HG03469 (cell line): ENCODE data around the gene FGF21.
"Not testable (repeated sequence)": the region's sequence is repeated elsewhere in the genome, so short reads cannot be mapped to it uniquely, and the experiment has no call there.

Experiments
- ATAC-seq: cut with Tn5 transposase; IDR thresholded peaks from one replicate; pipeline ENCODE4 v1.9.1; 2021; ENCODE audit warnings: mild to moderate bottlenecking, moderate library complexity, moderate number of reproducible peaks; ENCODE audit not compliant: unreplicated experiment

The FGF21 gene, protein sequence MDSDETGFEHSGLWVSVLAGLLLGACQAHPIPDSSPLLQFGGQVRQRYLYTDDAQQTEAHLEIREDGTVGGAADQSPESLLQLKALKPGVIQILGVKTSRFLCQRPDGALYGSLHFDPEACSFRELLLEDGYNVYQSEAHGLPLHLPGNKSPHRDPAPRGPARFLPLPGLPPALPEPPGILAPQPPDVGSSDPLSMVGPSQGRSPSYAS

DNA sequence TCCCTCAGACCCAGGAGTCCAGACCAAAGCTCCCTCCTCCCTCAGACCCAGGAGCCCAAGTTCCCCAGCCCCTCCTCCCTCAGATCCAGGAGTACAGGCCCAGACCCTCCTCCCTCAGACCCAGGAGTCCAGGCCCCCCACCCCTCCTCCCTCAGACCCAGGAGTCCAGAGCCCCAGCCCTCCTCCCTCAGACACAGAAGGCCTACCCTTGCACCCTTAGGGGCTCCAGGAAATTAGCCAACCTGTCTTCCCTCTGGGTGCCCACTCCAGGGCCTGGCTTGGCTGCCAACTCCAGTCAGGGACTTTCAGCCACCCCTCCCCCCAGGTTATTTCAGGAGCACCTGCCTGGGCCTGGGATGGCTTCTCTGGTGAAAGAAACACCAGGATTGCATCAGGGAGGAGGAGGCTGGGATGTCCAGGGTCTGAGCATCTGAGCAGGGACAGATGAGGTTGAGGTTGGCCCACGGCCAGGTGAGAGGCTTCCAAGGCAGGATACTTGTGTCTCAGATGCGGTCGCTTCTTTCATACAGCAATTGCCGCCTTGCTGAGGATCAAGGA is at the start of gene FGF21:
TSS of gene FGF21 (plus strand) at position 441 of the 558 bp plus-strand sequence. CDS start 713 bp downstream, outside the sequence.
- ATAC-seq: no peak

DNA sequence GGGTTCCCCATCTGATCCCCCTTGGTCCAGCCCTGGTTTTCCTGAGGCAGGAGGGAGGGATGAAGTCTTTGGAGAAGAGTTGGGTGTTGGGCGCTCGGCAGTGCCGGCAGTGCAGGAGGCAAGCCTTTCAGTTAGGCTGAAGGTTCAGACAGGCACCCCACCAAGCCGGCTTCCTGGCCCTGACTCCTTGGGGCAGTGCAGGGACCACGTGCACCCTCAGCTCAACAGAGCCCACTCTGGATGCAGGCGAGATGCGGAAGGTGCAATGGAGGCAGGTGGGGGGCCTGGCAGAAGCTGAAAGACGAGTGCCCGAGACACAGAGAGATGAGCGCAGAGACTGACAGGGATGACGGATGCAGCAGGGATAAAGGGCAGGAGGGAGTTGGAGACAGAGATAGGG is 46.9 kb upstream of the FGF21 start:
- no peak for ATAC-seq

DNA sequence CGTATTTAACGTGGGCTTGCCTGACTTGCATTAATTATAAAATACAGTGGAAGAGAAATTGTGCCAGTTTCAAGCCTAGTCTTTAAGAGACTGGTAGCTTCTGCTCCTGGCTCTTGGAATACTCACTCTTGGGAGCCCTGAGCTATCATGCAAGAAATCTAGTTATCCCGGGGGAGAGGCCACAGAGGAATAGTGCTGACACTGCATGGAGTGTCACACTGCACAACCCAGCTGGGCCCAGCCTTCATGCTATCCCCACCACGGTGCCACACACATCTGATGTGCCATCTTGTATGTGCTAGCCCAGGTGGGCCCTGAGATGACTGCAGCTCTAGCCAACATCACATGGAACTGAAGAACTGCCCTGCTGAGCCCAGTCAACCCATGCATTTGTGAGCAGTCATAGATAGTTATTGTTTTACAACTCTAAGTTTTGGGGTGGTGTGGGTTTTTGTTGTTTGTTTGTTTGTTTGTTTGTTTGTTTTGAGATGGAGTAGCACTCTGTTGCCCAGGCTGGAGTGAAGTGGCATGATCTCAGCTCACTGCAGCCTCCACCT is 44.1 kb upstream of the FGF21 start:
- no peak for ATAC-seq

DNA sequence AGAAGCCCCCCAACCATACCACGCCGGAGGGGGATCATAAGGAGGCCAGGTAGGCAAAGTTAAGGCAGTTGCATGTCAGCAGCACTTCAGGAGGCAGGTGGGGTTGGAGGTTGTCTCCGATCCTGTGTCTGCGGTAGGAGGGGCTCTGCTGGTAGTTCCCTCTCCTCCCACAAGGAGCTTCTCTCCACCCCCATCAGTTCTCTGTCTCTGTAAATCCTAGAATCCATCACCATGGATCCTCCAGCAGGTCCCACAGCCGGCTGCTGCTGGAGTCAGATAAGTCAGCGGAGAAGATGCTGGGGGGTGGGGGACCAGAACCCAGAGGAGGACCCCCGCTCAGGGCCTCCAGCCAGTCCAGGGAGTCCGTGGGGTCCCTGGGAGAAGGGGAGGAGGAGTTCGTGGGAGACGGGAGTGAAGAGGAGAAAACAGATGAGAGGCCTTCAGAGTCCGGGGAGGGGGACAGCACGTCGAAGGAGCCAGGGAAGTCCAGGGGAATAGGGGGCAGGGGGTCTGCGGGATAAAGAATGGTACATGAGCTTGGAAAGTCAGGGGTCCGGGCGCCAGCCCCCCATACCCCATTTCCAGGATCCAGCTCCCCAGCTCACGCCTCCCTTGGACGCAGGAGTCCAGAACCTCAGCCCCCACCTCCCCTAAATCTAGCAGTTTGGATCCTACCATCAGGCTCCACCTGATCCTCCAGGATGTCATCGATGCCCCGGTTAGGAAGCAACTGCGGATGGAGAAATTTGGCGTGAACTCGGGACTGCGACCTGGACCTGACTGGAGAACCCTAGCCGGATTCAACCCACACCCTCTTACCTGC is 42.1 kb upstream of the FGF21 start:
- no peak for ATAC-seq

DNA sequence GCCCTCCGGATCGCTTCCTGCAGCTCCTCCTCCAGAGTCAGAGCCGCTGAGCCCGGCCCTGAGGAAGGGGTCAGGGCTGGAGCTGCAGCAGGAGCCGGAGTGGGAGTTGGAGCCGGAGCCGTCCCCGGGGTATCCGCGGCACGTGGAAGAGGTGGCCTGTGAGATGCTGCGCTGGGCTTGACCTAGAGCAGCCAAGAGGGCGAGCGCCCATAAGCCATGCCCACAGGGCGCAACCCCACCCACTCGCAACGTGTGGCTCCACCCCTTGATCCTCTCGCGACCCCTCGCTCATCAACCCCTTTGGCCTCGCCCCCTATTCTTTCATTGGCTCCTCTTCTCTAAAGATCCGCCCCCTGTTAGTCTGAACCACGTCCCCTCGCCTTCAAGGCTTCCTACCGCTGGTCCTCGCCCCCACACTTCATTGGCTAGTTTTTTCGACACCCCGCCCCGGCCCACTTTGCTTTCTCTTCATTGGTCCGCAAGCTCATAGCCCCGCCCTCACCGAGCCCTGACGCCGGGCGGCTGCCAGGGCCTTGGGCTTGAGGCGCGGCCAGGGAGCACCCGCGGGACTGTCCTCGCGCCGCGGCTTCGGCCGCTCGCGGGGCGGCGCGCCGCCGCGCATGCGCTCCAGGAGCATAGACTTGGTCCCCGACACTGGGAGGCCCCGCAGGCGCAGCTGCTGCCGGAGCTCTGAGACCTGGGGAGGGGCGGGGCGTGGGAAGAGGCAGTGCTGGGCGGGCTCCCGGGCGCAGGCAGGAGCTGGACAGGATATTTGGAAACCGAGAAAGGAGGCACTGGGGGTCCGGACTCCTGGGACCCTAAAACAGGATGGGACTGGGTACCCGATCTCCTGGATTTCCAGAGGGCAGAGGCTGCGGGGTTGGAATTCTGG is 41.2 kb upstream of the FGF21 start:
- peak; percentile 57 for ATAC-seq

DNA sequence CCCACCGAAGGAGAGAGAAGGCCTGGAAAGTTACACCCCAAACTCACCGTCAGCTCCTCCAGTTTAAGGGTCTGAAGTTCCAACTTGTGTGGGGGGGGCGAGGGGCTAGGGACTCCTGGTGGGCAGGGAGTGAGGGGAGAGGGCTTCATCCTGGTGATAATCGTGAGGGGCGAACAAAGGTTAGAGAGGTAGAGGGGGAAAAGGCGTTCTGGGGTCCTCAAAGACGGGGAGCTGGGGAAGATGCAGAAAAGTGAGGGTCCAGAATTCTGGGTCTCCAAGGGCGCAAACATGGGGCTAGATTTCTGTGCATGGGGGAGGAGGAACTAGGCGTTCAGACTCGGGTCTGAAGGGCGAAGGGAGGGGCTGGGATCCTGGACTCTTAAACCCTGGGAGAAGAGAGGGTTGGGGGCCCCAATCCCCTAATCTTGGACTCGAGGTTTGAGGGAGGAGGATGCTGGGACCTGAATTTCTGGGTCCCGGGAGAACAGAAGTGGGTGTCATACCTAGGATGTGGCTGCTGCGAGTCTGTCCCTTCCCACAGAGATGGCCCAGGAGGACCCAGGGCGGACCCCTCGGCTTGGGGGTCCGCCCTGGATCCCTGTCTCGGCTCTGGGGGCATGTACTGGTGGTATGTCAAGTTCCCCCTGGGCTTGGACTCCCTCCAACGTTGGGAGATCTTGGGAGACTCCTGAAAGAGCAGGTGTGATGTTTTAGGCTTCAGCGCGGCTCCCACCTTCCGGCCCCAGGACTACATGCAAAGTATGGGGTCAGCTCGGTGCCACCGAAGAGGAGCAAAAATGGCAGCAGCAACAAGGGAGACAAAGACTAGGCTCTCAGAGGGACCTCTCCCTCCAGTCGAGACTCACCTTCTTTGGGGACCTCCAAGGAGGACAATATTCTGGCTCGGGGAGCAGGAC is 40.3 kb upstream of the FGF21 start:
- ATAC-seq: no peak

DNA sequence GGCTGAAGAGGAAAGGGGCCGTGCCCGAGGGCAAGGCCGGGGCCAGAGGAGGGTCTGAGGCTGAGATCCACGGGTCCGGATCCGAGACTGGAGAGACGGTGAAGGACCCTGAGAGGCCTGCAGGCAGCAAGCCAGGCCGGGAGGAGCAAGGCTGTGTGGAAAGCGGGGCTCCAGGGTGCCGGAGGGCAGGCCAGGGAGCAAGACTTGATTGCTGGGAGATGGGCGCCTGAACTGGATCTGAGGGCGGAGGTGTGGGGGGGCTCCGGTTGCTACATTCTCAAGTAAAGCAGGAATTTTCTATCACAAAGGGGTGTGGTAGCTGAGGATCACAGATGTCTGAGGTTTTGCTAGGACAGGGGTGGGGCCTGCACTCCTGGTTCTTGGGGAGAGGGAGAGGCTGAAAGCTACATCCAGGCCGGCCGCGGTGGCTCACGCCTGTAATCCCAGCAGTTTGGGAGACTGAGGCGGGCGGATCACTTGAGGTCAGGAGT is 39.6 kb upstream of the FGF21 start:
- no peak for ATAC-seq

DNA sequence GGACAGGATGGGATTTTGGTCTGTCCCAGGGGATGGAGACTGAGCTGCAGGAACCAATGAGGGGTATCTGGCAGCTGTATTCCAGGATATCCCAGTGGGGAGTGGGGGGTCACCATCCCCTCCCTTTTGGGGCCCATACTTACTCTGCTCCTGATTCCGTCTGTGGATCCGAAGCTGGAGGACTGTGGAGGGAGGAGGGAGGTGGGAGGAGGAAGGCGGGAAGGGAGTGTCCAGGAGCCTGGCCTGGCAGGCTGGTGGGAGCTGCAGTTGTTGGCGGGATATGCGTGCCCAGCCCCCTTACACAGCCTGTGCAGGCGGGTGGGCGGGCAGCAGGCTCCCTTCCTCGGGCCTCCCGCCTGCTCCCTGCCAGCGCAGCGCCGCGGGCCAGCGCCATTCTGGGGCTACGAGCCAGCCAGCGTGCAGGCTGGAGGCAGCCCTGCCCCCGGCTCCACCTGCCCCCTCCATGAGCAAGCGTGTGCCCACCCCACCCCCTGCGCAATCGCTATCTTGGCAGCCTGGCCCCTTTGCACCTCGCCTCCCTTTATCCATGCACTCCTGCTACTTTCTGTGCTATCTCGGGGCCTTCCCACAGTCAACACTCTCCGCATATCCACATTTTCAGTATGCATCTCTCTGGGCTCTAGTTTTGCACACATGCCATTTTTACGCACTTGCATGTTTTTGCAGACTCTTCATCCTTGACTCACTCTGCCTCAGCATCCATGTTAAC is 38.6 kb upstream of the FGF21 start:
- ATAC-seq: no peak

DNA sequence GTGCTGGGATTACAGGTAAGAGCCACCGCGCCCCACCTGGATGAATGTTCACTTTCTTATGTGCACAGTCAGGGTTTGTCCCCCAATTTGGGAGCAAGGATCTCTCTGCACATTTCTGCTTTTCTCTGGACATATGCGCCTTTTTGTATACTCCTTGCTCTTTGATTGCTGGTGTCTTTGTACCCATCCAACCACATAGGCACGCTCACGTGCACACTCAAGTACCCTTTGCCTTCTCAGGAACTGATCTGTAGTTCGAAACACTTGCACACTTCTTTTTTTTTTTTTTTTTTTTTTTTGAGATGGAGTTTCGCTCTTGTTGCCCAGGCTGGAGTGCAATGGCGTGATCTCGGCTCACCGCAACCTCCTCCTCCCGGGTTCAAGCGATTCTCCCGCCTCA is 37.2 kb upstream of the FGF21 start:
- ATAC-seq: not testable (repeated sequence)

DNA sequence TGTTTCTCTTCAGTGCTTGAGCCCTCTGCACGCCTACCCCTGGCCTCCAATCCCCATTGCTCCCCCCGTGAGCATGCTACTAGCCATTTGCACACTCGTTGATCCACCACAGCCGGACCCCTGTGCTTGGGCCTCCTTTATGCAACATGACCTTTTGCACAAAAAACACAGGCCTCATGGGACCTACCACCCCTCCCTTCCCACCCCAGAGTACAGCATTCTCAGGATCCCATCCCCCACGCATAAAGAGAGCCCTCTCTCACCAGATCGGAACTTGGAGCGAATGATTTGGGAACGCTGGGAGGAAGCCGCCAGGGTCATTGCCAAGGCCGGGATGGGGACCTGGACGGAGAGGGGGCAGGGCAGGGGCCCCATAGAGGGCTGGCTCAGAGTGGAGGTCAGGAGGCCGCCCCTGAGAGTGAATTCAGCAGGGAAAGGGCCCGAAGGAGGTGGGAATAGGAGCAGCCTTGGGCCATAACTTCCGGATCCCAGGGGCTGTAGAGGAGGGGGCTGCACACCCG is 36.6 kb upstream of the FGF21 start:
- ATAC-seq: no peak

DNA sequence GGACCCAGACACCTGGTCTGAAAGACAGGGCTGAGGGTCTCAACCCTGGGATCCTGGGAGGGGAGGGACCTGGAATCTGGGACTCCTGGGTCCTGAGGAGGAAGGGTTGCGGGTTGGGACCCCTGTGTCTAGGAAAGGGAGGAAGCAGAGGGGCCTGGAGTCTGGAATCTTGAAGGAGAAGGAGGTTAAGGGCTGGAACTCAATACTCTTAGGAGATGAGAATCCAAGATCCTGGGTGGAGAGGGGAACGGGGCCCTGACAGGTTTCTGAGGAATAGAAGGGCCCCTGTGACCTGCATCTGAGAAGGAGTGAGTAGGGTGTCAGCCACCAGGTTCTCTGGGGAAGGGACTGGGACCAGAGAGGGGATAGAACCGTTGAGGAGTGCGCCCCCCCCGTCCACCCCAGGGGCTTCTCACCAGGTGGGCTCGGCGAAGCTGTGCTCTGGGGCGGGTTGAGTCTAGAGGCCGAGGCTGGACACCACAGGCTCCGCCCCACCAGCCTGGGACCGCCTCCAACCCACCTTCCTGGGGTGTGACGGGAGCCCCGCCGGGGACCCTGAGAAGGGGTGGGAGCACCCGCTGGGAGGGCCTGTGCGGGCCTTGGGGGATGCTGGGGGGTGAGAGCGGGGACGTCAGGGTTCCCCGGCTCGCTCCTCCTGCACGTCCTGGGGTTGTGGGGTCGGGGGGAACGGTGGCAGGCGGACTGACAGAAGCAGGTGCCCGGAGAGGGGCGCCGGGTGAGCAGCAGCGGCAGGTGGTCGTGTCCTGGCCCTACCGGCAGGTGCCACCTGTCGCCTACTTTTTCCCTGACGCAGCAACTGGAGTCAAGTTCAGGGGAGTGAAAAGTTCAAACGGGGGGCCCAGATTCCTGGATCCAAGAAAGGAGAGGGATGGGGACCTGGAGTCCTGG is 35.8 kb upstream of the FGF21 start, which contains the start of gene MAMSTR:
TSS of gene MAMSTR (minus strand) at position 463 of the 909 bp plus-strand sequence. CDS start 694 bp downstream, outside the sequence.
- ATAC-seq: no peak

DNA sequence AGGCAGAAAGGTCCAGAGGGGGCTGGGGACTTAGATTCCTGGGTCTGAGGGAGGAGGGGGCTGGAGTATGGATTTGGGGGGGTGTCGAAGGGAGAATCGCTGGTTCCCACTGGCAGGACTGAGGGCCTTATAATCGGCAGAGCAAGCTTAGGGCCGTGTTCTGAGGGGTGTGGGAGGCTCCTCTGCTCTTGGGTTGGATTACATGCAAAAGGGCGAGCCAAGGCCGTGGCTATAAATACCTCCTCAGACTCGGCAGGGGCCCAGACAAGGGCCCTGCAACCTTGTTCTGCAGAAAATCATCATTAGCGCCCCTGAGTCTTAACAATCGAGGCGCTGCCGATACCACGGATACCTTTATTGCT is 35.1 kb upstream of the FGF21 start:
- ATAC-seq: no peak

DNA sequence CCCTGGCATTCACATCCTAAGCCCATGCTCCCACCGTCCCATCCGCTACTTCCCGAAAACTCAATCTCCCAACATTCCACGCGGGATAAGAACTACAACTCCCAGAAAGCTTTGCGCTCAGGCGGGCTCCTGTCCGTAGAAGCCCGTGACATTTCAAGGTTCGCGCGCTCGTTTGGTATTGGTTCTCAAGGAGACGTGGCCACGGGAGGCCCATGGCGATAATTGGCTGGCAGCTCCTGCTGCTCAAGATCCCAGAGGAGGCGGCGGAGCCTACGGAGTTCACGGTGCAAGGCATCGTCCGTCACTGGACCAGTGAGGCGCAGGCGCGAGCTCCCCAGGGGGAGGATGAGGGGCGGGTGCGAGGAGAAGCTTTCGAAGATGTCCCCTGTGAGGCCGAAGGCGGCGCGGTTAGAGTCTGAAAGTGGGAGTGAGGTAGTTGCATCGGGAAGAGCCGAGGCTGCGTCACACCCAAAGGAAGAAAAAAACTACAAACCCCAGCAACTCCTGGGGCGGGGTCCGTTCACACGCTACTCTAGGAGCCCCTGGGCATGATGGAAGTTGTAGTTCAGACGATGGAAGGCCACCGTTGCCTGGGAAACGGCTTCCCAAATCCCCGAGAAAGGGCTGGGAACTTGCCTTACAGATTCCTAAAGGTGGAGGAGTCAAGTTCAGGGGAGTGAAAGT is 34.6 kb upstream of the FGF21 start:
- no peak for ATAC-seq

DNA sequence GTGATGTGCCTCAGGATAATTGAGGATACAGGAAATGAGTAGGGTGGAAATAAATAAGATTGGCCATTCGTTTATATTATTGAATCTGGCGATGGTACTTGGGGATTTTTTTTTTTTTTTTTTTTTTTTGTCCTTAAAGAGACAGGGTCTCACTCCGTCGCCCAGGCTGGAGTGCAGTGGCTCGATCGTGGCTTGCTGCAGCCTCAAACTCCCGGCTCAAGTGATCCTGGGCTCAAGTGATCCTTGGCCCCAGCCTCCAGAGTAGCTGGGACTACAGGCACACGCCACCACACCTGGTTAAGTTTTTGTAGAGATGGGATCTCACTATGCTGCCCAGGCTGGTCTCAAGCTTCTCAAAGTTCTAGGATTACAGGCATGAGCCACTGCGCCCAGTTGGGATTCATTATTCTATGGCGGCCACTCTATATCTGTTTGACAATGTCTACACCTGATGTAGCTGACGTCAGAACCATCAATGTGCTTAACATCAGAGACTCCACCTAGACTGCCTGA is 33.1 kb upstream of the FGF21 start:
- ATAC-seq: no peak

DNA sequence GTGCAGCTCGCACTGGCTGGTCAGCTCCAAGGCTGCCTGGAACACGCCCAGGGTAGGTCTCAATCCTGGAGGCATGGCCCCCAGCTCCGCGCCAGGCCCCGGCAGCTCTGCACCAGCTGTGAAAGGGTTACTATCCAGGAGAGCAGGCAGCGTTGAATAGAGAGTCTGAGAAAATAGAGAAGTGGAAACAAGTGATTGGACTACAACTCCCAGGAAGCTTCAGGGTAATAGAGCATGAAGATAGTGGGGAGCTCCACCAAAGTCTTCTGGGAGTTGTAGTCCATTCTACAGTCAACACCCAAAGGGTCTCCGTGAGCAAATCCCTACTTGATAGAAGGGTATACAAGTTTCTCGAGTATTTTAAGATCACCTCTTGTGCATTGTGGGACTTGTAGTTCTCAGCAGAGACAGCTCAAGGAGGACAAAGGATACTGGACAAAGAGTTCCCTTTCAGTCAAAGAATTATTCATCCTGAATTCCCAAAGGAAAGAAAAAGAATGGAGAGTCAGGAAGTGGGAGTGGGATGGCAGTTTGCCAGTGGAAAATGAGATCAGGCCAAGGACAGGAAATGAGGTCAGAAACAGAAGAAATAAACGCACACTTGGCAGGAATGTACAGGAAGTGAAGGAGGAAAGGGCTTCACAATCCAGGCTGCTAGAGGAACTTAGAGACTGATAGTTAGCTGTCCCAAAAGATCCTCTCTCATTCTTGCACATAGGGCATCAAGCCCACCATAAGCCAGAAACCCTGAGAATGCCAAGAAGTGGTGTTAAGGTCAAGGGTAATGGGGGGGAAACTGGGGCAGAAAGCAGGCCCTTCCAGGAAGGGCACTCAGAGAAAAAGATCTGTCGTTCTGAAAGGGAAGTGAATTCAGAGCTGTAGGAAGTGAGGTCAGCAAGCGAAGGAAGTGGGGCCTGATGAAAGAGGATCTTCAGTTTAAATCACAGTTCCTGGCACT is 30.2 kb upstream of the FGF21 start:
- no peak for ATAC-seq

DNA sequence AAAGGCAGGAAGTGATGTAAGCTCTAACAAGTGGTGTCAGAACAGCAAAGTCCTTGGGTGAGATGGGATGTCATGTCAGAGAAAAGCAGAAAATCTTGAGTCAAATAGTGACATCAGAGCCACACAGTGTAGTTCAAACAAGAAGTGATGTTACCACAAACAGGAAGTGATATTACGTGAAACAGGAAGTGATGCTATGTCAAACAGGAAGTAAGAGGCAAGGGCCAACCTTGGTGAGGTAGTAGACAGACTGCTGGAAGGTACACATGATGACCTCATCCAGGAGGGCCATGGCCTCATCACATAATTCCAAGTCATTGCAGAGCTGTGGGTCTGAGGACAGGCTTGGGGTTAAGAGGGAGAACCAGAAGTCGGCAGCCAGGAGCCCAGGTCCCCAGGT is 28.8 kb upstream of the FGF21 start:
- no peak for ATAC-seq
